Cardiac muscle cell (in vitro differentiated cells and primary cell): Measurements from ENCODE around the gene NIP7. TPM values are rescaled to one million over a fixed set of nuclear protein-coding genes. Genes with fewer than 3 reads are reported as not detected.

Experiments
- DNase-seq, 2 donors: peaks; one replicate each; pipeline versions ENCODE4 v3.0.0 to v3.0.0-alpha.2; 2010 to 2017; ENCODE audit warnings: low read depth in 1 of 2, low spot score in 1 of 2
- H3K27ac ChIP-seq: fragments of 200-600 bp; sonication (generic); 2 replicates; pipeline ENCODE4 v1.5.1; 2016
- H3K27me3 ChIP-seq: fragments of 200-600 bp; sonication (generic); 2 replicates; pipeline ENCODE4 v1.6.0; 2016; ENCODE audit warnings: control low read depth
- H3K36me3 ChIP-seq: fragments of 200-600 bp; sonication (generic); 2 replicates; pipeline ENCODE4 v1.5.1; 2016; ENCODE audit warnings: control low read depth
- H3K4me1 ChIP-seq: fragments of 200-600 bp; sonication (generic); 2 replicates; pipeline ENCODE4 v1.8.1; 2017; ENCODE audit warnings: low read depth, mild to moderate bottlenecking, mixed run types
- H3K4me3 ChIP-seq: fragments of 200-600 bp; sonication (generic); 2 replicates; pipeline ENCODE4 v1.5.1; 2016; ENCODE audit warnings: mild to moderate bottlenecking
- H3K9me3 ChIP-seq: fragments of 200-600 bp; sonication (generic); 2 replicates; pipeline ENCODE4 v1.5.1; 2017; ENCODE audit warnings: low read depth, mild to moderate bottlenecking, control low read depth
- CTCF ChIP-seq: IDR thresholded peaks from 2 replicates; pipeline ENCODE4 v1.5.1; 2012; ENCODE audit warnings: low read depth, mild to moderate bottlenecking, low read length
- polyA plus RNA-seq: library from polyadenylated mRNA; unstranded; fragments of >200 nt; fragmentation: Nextera tagmentation; extraction: Ambion mirVana; gene quantifications from 2 replicates; pipeline ENCODE4 v1.2.1, GENCODE V29; 2016
- total RNA-seq: library from RNA; depleted of rRNA; stranded (reverse); fragments of >200 nt; gene quantifications from 2 replicates; pipeline ENCODE4 v1.2.3, GENCODE V29; 2016

Gene NIP7
- total and polyA plus RNA-seq, 2 experiments from 2014 or later, result 9.5 to 23.6 TPM

- no peaks in the 10 kb centered on the region for H3K4me1 ChIP-seq
- H3K27ac ChIP-seq, result no peak overlapping the region
- DNase-seq, result no peak
- H3K27me3 ChIP-seq, result no peaks in the 10 kb centered on the region
- no peak for TF ChIP-seq CTCF
- H3K9me3 ChIP-seq, result no peaks in the 10 kb centered on the region
- H3K4me3 ChIP-seq, result no peak overlapping the region
- peaks cover 30% of the 10 kb centered on the region for H3K36me3 ChIP-seq
Observed at GRCh38 chr16:69328854-69329316, 10.7 kb upstream of the NIP7 start.

GRCh38 chr16:69329369-69330285 is 9.9 kb upstream of the NIP7 start:
- Histone ChIP-seq H3K27me3 (no peaks in the 10 kb centered on the region), H3K27ac (peak overlapping the region; percentile 93)
- DNase-seq, result no peak

GRCh38 chr16:69330286-69331109 is 9.1 kb upstream of the NIP7 start, which contains the start of gene PDF:
Gene PDF, minus strand, starts transcription at chr16:69330588. Its CDS starts 18 bp downstream, at chr16:69330570.
- H3K9me3 ChIP-seq, result no peaks in the 10 kb centered on the region
- peak within 1 kb of the TSS; percentile 91 for H3K4me3 ChIP-seq
- H3K36me3 ChIP-seq, result peaks cover 37% of the 10 kb centered on the region
- H3K27me3 ChIP-seq, result no peaks in the 10 kb centered on the region
- no peak for TF ChIP-seq CTCF
- peak; percentile 96 to 97 for DNase-seq
- no peaks in the 10 kb centered on the region for H3K4me1 ChIP-seq
- peak within 1 kb of the TSS; percentile 93 for H3K27ac ChIP-seq

More at GRCh38 chr16:69329369-69330285, 9.9 kb upstream of the NIP7 start:
- no peaks in the 10 kb centered on the region for H3K9me3 ChIP-seq
- H3K4me3 ChIP-seq, result peak overlapping the region; percentile 91
- peaks cover 37% of the 10 kb centered on the region for H3K36me3 ChIP-seq
- no peaks in the 10 kb centered on the region for H3K4me1 ChIP-seq
- TF ChIP-seq CTCF, result no peak

- H3K4me1 ChIP-seq, result peaks cover 6% of the 10 kb centered on the region
- peaks cover 36% of the 10 kb centered on the region for H3K36me3 ChIP-seq
- no peak overlapping the region for H3K27ac ChIP-seq
- H3K9me3 ChIP-seq, result no peaks in the 10 kb centered on the region
- no peak for DNase-seq
- no peak overlapping the region for H3K4me3 ChIP-seq
- no peak for TF ChIP-seq CTCF
- no peaks in the 10 kb centered on the region for H3K27me3 ChIP-seq
Observed at GRCh38 chr16:69334696-69335095, 4.9 kb upstream of the NIP7 start.

- no peaks in the 10 kb centered on the region for H3K9me3 ChIP-seq
- TF ChIP-seq CTCF, result no peak
- peak overlapping the region; percentile 75 for H3K4me3 ChIP-seq
- H3K36me3 ChIP-seq, result peaks cover 38% of the 10 kb centered on the region
- peak overlapping the region; percentile 85 for H3K27ac ChIP-seq
- no peaks in the 10 kb centered on the region for H3K27me3 ChIP-seq
- DNase-seq, result no peak
- H3K4me1 ChIP-seq, result peaks cover 13% of the 10 kb centered on the region
Observed at GRCh38 chr16:69338557-69339288, 849 bp upstream of the NIP7 start.
